ENCODE results near the gene FARP1. TPM values are rescaled to one million over a fixed set of nuclear protein-coding genes. Genes with fewer than 3 reads are reported as not detected.

FARP1 gene
- total RNA-seq, 4 donors from 2014 or later, result 21.2 to 56.5 (median 35.1) TPM

- peaks cover 41 to 56% (median 45%) of the 10 kb centered on the region in 4 donors for H3K4me1 ChIP-seq
- no peak overlapping the region for H3K27ac ChIP-seq (replicated peaks in 1 of 4)
- intact Hi-C loops (cut with DNase I), result loop anchor here (10.0 kb wide), 1 partner anchor 159 kb away; the partner anchor contains the start of gene FARP1
- H3K27me3 ChIP-seq, result no peaks in the 10 kb centered on the region
- no peak for TF ChIP-seq POLR2A (IDR thresholded peaks at IDR 0.05; ENCODE audit: low read depth)
- TF ChIP-seq POLR2AphosphoS5 (IDR thresholded peaks at IDR 0.05), result no peak
- TF ChIP-seq EP300 (IDR thresholded peaks at IDR 0.05), result no peak
- TF ChIP-seq, protein P1, sequence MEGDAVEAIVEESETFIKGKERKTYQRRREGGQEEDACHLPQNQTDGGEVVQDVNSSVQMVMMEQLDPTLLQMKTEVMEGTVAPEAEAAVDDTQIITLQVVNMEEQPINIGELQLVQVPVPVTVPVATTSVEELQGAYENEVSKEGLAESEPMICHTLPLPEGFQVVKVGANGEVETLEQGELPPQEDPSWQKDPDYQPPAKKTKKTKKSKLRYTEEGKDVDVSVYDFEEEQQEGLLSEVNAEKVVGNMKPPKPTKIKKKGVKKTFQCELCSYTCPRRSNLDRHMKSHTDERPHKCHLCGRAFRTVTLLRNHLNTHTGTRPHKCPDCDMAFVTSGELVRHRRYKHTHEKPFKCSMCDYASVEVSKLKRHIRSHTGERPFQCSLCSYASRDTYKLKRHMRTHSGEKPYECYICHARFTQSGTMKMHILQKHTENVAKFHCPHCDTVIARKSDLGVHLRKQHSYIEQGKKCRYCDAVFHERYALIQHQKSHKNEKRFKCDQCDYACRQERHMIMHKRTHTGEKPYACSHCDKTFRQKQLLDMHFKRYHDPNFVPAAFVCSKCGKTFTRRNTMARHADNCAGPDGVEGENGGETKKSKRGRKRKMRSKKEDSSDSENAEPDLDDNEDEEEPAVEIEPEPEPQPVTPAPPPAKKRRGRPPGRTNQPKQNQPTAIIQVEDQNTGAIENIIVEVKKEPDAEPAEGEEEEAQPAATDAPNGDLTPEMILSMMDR (IDR thresholded peaks at IDR 0.05), result no peak
- 85% methylated on average over 6 of the region's 6 CpGs for WGBS
- H3K9me3 ChIP-seq, result no peaks in the 10 kb centered on the region
- no peak overlapping the region for H3K4me3 ChIP-seq
- no peak for DNase-seq (ENCODE audit: extremely low spot score)
- H3K36me3 ChIP-seq, result no peaks in the 10 kb centered on the region
Measured at GRCh38 chr13:98303858-98304257, 161.0 kb downstream of the FARP1 start.

DNA sequence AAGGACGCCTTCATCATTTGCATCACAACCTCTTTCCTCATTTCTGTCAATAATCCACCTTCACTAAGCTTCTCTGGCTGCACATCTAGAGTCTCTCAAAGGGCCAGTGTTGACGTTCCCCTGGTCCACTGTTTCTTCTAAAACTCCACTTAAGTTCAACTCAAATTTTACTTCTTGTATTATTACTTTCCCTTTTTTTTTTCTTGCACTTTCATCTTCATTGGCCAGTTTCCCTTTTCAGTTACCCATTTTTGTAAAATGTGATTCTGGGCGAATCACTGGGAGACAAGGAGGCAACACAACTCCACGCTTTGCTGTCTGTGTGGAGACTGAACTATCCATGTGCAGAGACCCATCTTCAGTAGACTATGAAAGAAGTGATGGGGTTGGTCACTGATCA, 162.8 kb downstream of the FARP1 start:
- H3K27me3 ChIP-seq, result no peaks in the 10 kb centered on the region
- intact Hi-C loops (cut with DNase I), result loop anchor here (10.0 kb wide), 1 partner anchor 161 kb away; the partner anchor contains the start of gene FARP1
- no peak for TF ChIP-seq POLR2A (IDR thresholded peaks at IDR 0.05; ENCODE audit: low read depth)
- no peak for TF ChIP-seq EP300 (IDR thresholded peaks at IDR 0.05)
- no peak for TF ChIP-seq POLR2AphosphoS5 (IDR thresholded peaks at IDR 0.05)
- TF ChIP-seq, protein P1 (IDR thresholded peaks at IDR 0.05), result no peak
- peaks cover 23 to 38% (median 29%) of the 10 kb centered on the region in 4 donors for H3K4me1 ChIP-seq
- H3K4me3 ChIP-seq, result no peak overlapping the region
- 75% methylated on average over 4 of the region's 4 CpGs for WGBS
- no peaks in the 10 kb centered on the region for H3K9me3 ChIP-seq
- no peak for DNase-seq (ENCODE audit: extremely low spot score)
- H3K36me3 ChIP-seq, result no peaks in the 10 kb centered on the region
- no peak overlapping the region for H3K27ac ChIP-seq (replicated peaks in 1 of 4)

GRCh38 chr13:98307463-98308085, 164.7 kb downstream of the FARP1 start:
- whole genome bisulfite sequencing, result 48% methylated on average over 16 of the region's 16 CpGs
- Histone ChIP-seq H3K36me3 (no peaks in the 10 kb centered on the region), H3K27ac (replicated peaks in 1 of 4) (peak overlapping the region; percentile 11 to 39 (median 17)), H3K4me3 (no peak overlapping the region), H3K27me3 (no peaks in the 10 kb centered on the region), H3K4me1 (peaks cover 12 to 19% (median 13%) of the 10 kb centered on the region in 4 donors), H3K9me3 (no peaks in the 10 kb centered on the region)
- intact Hi-C loops (cut with DNase I), result loop anchor here (10.0 kb wide), 1 partner anchor 163 kb away; the partner anchor contains the start of gene FARP1
- DNase-seq (ENCODE audit: extremely low spot score), result no peak
- TF ChIP-seq EP300 (IDR thresholded peaks at IDR 0.05) (no peak), POLR2A (IDR thresholded peaks at IDR 0.05; ENCODE audit: low read depth) (no peak), POLR2AphosphoS5 (IDR thresholded peaks at IDR 0.05) (no peak)
- TF ChIP-seq, protein P1 (IDR thresholded peaks at IDR 0.05), result no peak

DNA sequence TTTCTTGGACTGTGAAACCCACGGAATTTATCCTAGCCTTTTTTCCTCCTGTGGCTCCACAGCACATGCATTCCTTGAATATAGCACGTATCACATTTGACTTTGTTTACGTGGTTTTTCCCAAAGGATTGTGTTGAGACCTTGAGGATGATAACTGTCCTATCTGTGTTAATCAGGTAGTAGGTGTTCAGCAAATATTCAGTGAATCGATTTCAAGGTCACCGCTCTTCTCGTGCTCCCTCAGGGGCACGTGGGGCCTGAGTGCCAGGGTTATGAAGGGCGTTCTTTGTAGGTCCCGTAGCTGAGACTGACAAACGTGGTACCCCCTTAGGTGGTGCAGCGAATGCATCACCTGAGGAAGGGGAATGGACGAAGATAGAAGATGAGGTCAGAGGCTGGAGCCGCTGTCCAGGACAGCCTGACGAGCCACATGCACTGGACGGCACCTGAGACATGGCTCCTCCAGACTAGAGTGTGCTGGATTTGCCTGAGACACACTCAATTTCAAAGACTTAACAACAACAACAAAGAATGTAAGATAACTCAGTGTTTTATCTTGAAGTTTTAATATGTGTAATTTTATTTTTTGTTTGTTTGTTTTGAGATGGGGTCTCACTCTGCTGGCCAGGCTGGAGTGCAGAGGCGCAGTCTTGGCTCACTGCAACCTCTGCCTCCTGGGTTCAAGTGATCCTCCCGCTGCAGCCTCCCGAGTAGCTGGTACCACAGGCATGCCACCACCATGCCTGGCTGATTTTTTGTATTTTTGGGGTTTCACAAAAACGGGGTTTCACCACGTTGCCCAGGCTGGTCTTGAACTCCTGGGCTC, 165.4 kb downstream of the FARP1 start:
- Histone ChIP-seq H3K4me3 (no peak overlapping the region), H3K27ac (replicated peaks in 1 of 4) (peak overlapping the region in 2 of 4 donors; percentile 2 to 39), H3K27me3 (no peaks in the 10 kb centered on the region), H3K9me3 (no peaks in the 10 kb centered on the region), H3K36me3 (no peaks in the 10 kb centered on the region), H3K4me1 (peaks cover 12 to 13% (median 13%) of the 10 kb centered on the region in 4 donors)
- no peak for TF ChIP-seq EP300 (IDR thresholded peaks at IDR 0.05)
- TF ChIP-seq POLR2AphosphoS5 (IDR thresholded peaks at IDR 0.05), result no peak
- TF ChIP-seq, protein P1 (IDR thresholded peaks at IDR 0.05), result no peak
- TF ChIP-seq POLR2A (IDR thresholded peaks at IDR 0.05; ENCODE audit: low read depth), result no peak
- DNase-seq (ENCODE audit: extremely low spot score), result no peak
- 77% methylated on average over 20 of the region's 20 CpGs for WGBS
- intact Hi-C loops (cut with DNase I), result loop anchor here (10.0 kb wide), 1 partner anchor 163 kb away; the partner anchor contains the start of gene FARP1

All from esophagus muscularis mucosa (tissue), 4 donors.